HepG2 (cell line): ENCODE results near the gene HHIPL1. TPM values are rescaled to one million over a fixed set of nuclear protein-coding genes. Genes with fewer than 3 reads are reported as not detected.
A peak's percentile ranks its signal among the peaks of the same experiment; 100 is the strongest.

Experiments used
- AHR ChIP-seq: IDR thresholded peaks from 2 replicates; pipeline ENCODE4 v1.6.1; 2018; ENCODE audit warnings: missing genetic modification reagents, missing compliant biosample characterization
- ARNT2 ChIP-seq: sonication (generic); formaldehyde crosslinking; IDR thresholded peaks from 2 replicates; pipeline ENCODE4 v1.8.0; 2022; ENCODE audit warnings: mild to moderate bottlenecking, low read depth, missing genetic modification reagents, moderate library complexity
- CEBPB ChIP-seq: IDR thresholded peaks from 2 replicates; pipeline ENCODE4 v1.6.1; 2011; ENCODE audit warnings: low read depth, low read length, improper control_type of control experiment, borderline replicate concordance
- DMAP1 ChIP-seq: IDR thresholded peaks from 2 replicates; pipeline ENCODE4 v1.6.1; 2016
- KDM5B ChIP-seq: sonication (generic); formaldehyde crosslinking; IDR thresholded peaks from 2 replicates; pipeline ENCODE4 v1.4.0; 2020; ENCODE audit warnings: missing genetic modification reagents, mild to moderate bottlenecking, borderline replicate concordance
- SIN3A ChIP-seq: IDR thresholded peaks from 2 replicates; pipeline ENCODE4 v1.6.1; 2011; ENCODE audit warnings: low read depth, mild to moderate bottlenecking, control low read depth, low read length, borderline replicate concordance
- SMAD3 ChIP-seq: sonication (generic); formaldehyde crosslinking; IDR thresholded peaks from 2 replicates; pipeline ENCODE4 v1.4.0; 2020; ENCODE audit warnings: missing genetic modification reagents
- TSC22D2 ChIP-seq: sonication (generic); formaldehyde crosslinking; IDR thresholded peaks from 2 replicates; pipeline ENCODE4 v1.5.1; 2020; ENCODE audit warnings: missing genetic modification reagents, mild to moderate bottlenecking, borderline replicate concordance
- ZNF138 ChIP-seq: sonication (generic); formaldehyde crosslinking; IDR thresholded peaks from 2 replicates; pipeline ENCODE4 v1.5.0; 2020; ENCODE audit warnings: mild to moderate bottlenecking, low read depth, missing genetic modification reagents
- ZNF556 ChIP-seq: sonication (generic); formaldehyde crosslinking; IDR thresholded peaks from 2 replicates; pipeline ENCODE4 v1.4.0; 2020; ENCODE audit warnings: mild to moderate bottlenecking, missing genetic modification reagents, borderline replicate concordance
- ZNF562 ChIP-seq: sonication (generic); formaldehyde crosslinking; IDR thresholded peaks from 2 replicates; pipeline ENCODE4 v1.8.0; 2022; ENCODE audit warnings: missing genetic modification reagents, borderline replicate concordance
- ZNF598 ChIP-seq: sonication (generic); formaldehyde crosslinking; IDR thresholded peaks from 2 replicates; pipeline ENCODE4 v1.5.1; 2020; ENCODE audit warnings: mild to moderate bottlenecking, missing genetic modification reagents, borderline replicate concordance
- ZNF816 ChIP-seq: sonication (generic); formaldehyde crosslinking; IDR thresholded peaks from 2 replicates; pipeline ENCODE4 v1.8.0; 2022; ENCODE audit warnings: missing genetic modification reagents, mild to moderate bottlenecking, borderline replicate concordance
- polyA plus RNA-seq, 8 experiments: library from polyadenylated mRNA; depleted of rRNA in 3 of 8; stranded (reverse) in 7 of 8; unstranded in 1 of 8; fragments of >200 nt; fragmentation: Illumina TruSeq in 4 of 8; extraction: Trizol in 4 of 8; gene quantifications; 2 replicates each; pipeline versions ENCODE4 v1.2.1 to v1.2.3, GENCODE V29; 2011 to 2016; ENCODE audit warnings: low read depth in 4 of 8, missing spikeins in 1 of 8, mixed read lengths in 1 of 8; ENCODE audit not compliant: insufficient read depth in 1 of 8
- total RNA-seq, 5 experiments: library from RNA; depleted of rRNA; stranded (reverse); fragments of >200 nt; fragmentation: Illumina TruSeq; extraction: Trizol; gene quantifications; 2 replicates each; pipeline ENCODE4 v1.2.3, GENCODE V29; 2016; ENCODE audit warnings: low read depth in 1 of 5
- TF ChIP-seq, protein P1 (sequence below): IDR thresholded peaks from 2 replicates; pipeline ENCODE4 v1.6.1; 2012; ENCODE audit warnings: low read depth, low read length, improper control_type of control experiment
- TF ChIP-seq, protein P2 (sequence below): sonication (generic); formaldehyde crosslinking; IDR thresholded peaks from 2 replicates; pipeline ENCODE4 v1.4.0; 2020; ENCODE audit warnings: missing genetic modification reagents, mild to moderate bottlenecking, borderline replicate concordance
- TF ChIP-seq, protein P3 (sequence below): sonication (generic); formaldehyde crosslinking; IDR thresholded peaks from 2 replicates; pipeline ENCODE4 v1.4.0; 2020; ENCODE audit warnings: missing genetic modification reagents, borderline replicate concordance
- TF ChIP-seq, protein P4 (sequence below): sonication (generic); formaldehyde crosslinking; IDR thresholded peaks from 2 replicates; pipeline ENCODE4 v1.4.0; 2020; ENCODE audit warnings: mild to moderate bottlenecking, missing genetic modification reagents
- TF ChIP-seq, protein P5 (sequence below): sonication (generic); formaldehyde crosslinking; IDR thresholded peaks from 2 replicates; pipeline ENCODE4 v1.4.0; 2020; ENCODE audit warnings: missing genetic modification reagents, borderline replicate concordance

Gene HHIPL1
- total and polyA plus RNA-seq, 2 of the 13 experiments (the other 11 are each of a cell fraction or from before 2014, with no cell fraction given), result not detected

DNA sequence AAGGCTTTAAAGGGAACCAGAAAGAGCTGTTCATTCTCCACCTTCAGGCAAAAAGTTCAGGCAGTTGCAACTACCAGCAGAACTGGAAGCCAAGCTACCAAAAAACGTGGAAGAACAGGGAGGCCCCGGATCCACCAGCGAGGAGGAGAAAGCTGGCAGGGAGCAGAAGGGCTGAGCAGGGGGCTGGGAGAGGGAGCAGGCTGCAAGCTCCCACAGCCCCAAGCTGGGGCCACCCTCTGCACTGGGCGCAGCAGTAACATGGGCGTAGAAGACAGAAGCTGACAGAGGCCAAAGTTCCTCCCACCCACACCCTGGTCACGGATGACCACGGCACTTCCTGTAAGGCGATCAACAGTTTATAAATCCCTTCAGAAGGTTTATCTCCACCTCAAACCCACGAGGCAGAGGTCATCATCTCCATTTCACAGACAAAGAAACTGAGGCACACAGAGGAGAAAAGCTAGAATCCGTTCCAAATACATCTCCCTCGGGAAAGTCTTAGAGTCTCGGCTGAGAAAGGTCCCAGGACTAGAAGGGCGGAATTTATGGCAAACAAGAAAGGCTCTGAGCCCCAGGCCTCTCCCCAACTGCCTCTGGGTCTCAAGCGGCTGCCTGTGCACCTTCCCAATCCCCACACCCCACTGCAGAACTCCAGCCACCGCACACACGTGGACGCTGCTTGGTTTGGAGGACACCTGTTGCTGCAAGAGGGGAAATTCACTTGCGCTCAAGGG is 42.7 kb upstream of the HHIPL1 start (continued):
- 0 out of 2 replicates have a peak, but pooled peaks have one; percentile 34 for TF ChIP-seq TSC22D2
- TF ChIP-seq DMAP1 (CRISPR knock-in tag), result peak; percentile 40; the same call in 1 of the 2 replicates
- TF ChIP-seq, protein P1, sequence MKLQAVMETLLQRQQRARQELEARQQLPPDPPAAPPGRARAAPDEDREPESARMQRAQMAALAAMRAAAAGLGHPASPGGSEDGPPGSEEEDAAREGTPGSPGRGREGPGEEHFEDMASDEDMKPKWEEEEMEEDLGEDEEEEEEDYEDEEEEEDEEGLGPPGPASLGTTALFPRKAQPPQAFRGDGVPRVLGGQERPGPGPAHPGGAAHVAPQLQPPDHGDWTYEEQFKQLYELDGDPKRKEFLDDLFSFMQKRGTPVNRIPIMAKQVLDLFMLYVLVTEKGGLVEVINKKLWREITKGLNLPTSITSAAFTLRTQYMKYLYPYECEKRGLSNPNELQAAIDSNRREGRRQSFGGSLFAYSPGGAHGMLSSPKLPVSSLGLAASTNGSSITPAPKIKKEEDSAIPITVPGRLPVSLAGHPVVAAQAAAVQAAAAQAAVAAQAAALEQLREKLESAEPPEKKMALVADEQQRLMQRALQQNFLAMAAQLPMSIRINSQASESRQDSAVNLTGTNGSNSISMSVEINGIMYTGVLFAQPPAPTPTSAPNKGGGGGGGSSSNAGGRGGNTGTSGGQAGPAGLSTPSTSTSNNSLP, result no peak
- TF ChIP-seq, protein P2, sequence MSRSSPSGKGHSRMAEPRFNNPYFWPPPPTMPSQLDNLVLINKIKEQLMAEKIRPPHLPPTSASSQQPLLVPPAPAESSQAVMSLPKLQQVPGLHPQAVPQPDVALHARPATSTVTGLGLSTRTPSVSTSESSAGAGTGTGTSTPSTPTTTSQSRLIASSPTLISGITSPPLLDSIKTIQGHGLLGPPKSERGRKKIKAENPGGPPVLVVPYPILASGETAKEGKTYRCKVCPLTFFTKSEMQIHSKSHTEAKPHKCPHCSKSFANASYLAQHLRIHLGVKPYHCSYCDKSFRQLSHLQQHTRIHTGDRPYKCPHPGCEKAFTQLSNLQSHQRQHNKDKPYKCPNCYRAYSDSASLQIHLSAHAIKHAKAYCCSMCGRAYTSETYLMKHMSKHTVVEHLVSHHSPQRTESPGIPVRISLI (CRISPR knock-in tag), result no peak
- TF ChIP-seq, protein P3, sequence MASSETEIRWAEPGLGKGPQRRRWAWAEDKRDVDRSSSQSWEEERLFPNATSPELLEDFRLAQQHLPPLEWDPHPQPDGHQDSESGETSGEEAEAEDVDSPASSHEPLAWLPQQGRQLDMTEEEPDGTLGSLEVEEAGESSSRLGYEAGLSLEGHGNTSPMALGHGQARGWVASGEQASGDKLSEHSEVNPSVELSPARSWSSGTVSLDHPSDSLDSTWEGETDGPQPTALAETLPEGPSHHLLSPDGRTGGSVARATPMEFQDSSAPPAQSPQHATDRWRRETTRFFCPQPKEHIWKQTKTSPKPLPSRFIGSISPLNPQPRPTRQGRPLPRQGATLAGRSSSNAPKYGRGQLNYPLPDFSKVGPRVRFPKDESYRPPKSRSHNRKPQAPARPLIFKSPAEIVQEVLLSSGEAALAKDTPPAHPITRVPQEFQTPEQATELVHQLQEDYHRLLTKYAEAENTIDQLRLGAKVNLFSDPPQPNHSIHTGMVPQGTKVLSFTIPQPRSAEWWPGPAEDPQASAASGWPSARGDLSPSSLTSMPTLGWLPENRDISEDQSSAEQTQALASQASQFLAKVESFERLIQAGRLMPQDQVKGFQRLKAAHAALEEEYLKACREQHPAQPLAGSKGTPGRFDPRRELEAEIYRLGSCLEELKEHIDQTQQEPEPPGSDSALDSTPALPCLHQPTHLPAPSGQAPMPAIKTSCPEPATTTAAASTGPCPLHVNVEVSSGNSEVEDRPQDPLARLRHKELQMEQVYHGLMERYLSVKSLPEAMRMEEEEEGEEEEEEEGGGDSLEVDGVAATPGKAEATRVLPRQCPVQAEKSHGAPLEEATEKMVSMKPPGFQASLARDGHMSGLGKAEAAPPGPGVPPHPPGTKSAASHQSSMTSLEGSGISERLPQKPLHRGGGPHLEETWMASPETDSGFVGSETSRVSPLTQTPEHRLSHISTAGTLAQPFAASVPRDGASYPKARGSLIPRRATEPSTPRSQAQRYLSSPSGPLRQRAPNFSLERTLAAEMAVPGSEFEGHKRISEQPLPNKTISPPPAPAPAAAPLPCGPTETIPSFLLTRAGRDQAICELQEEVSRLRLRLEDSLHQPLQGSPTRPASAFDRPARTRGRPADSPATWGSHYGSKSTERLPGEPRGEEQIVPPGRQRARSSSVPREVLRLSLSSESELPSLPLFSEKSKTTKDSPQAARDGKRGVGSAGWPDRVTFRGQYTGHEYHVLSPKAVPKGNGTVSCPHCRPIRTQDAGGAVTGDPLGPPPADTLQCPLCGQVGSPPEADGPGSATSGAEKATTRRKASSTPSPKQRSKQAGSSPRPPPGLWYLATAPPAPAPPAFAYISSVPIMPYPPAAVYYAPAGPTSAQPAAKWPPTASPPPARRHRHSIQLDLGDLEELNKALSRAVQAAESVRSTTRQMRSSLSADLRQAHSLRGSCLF (CRISPR knock-in tag), result no peak
- TF ChIP-seq, protein P4, sequence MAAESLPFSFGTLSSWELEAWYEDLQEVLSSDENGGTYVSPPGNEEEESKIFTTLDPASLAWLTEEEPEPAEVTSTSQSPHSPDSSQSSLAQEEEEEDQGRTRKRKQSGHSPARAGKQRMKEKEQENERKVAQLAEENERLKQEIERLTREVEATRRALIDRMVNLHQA (CRISPR knock-in tag), result no peak
- TF ChIP-seq ZNF138 (CRISPR knock-in tag), result no peak
- TF ChIP-seq SIN3A, result peak; percentile 64; the same call in 1 of the 2 replicates
- TF ChIP-seq, protein P5, sequence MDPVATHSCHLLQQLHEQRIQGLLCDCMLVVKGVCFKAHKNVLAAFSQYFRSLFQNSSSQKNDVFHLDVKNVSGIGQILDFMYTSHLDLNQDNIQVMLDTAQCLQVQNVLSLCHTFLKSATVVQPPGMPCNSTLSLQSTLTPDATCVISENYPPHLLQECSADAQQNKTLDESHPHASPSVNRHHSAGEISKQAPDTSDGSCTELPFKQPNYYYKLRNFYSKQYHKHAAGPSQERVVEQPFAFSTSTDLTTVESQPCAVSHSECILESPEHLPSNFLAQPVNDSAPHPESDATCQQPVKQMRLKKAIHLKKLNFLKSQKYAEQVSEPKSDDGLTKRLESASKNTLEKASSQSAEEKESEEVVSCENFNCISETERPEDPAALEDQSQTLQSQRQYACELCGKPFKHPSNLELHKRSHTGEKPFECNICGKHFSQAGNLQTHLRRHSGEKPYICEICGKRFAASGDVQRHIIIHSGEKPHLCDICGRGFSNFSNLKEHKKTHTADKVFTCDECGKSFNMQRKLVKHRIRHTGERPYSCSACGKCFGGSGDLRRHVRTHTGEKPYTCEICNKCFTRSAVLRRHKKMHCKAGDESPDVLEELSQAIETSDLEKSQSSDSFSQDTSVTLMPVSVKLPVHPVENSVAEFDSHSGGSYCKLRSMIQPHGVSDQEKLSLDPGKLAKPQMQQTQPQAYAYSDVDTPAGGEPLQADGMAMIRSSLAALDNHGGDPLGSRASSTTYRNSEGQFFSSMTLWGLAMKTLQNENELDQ (CRISPR knock-in tag), result no peak
- no peak for TF ChIP-seq ZNF816 (CRISPR knock-in tag)
- TF ChIP-seq ZNF562 (CRISPR knock-in tag), result no peak
- no peak for TF ChIP-seq CEBPB
- no peak for TF ChIP-seq SMAD3
- no peak; the same call in 1 of the 2 replicates for TF ChIP-seq KDM5B
- no peak for TF ChIP-seq ZNF556 (CRISPR knock-in tag)
- TF ChIP-seq ARNT2, result no peak
- peak; percentile 30; the same call in 1 of the 2 replicates for TF ChIP-seq ZNF598 (CRISPR knock-in tag)
- no peak for TF ChIP-seq AHR (CRISPR knock-in tag)
